Measurements from ENCODE around the gene NPR3. TPM values are rescaled to one million over a fixed set of nuclear protein-coding genes. Genes with fewer than 3 reads are reported as not detected.

NPR3 gene
- total and polyA plus RNA-seq, 8 donors: 16.5 to 48.2 (median 37.0) TPM

- intact Hi-C loops (cut with DNase I): no loop called here
- Histone ChIP-seq H3K9me3 (no peaks in the 10 kb centered on the region), H3K4me1 (no peaks in the 10 kb centered on the region), H3K27ac (no peak overlapping the region), H3K27me3 (no peaks in the 10 kb centered on the region), H3K4me3 (no peak overlapping the region), H3K36me3 (no peaks in the 10 kb centered on the region)
- TF ChIP-seq, protein P1, sequence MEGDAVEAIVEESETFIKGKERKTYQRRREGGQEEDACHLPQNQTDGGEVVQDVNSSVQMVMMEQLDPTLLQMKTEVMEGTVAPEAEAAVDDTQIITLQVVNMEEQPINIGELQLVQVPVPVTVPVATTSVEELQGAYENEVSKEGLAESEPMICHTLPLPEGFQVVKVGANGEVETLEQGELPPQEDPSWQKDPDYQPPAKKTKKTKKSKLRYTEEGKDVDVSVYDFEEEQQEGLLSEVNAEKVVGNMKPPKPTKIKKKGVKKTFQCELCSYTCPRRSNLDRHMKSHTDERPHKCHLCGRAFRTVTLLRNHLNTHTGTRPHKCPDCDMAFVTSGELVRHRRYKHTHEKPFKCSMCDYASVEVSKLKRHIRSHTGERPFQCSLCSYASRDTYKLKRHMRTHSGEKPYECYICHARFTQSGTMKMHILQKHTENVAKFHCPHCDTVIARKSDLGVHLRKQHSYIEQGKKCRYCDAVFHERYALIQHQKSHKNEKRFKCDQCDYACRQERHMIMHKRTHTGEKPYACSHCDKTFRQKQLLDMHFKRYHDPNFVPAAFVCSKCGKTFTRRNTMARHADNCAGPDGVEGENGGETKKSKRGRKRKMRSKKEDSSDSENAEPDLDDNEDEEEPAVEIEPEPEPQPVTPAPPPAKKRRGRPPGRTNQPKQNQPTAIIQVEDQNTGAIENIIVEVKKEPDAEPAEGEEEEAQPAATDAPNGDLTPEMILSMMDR (IDR thresholded peaks at IDR 0.05): no peak
- no peak for DNase-seq
- no peak for ATAC-seq
These were observed 23.8 kb downstream of the NPR3 start for GRCh38 chr5:32734827-32735378.

DNA sequence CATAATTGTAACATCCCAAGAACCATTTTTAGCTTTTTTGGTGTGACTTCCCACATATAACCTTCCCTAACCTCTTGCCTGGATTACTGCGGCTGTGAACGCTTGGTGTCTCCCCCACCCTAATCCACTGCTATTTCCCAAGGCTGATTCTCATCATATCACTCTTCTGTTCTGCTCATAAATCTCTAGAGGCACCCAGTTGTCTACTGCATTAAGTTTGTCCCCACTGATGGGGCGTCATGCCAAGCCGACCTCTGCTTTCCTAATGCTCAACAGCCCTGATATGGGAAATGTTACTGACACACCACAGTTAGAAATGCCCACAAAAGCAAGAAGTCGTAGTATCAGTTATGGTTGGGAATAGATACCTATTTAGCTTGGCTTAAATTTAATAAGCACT, 24.4 kb downstream of the NPR3 start:
- intact Hi-C loops (cut with DNase I): no loop called here
- no peaks in the 10 kb centered on the region for H3K36me3 ChIP-seq
- no peak overlapping the region for H3K4me3 ChIP-seq
- ATAC-seq: no peak
- DNase-seq: no peak
- no peaks in the 10 kb centered on the region for H3K4me1 ChIP-seq
- H3K27ac ChIP-seq: no peak overlapping the region
- no peaks in the 10 kb centered on the region for H3K27me3 ChIP-seq
- TF ChIP-seq, protein P1 (IDR thresholded peaks at IDR 0.05): no peak
- H3K9me3 ChIP-seq: no peaks in the 10 kb centered on the region

DNA sequence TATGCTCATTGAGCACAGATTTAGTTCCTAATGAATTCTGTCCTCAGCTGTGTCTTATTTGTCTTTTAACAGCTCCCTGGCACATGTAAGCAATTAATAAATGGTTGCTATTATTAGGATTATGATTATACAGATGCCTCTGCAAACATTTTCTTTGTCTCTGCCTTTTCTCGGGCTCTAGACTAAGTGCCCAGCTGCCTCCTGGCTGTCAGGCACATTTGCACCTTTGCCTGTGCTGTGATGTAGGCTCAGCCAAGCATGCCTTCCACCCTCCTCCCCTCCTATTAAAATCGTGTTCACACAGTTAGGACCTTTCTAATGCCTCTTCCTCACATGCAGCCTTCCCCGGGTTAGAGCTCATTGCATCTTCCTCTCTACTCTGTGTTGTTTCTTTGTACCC, 25.7 kb downstream of the NPR3 start:
- DNase-seq: no peak
- no peak overlapping the region for H3K27ac ChIP-seq
- no peaks in the 10 kb centered on the region for H3K4me1 ChIP-seq
- no peaks in the 10 kb centered on the region for H3K36me3 ChIP-seq
- no peak overlapping the region for H3K4me3 ChIP-seq
- no peaks in the 10 kb centered on the region for H3K9me3 ChIP-seq
- H3K27me3 ChIP-seq: no peaks in the 10 kb centered on the region
- intact Hi-C loops (cut with DNase I): no loop called here
- TF ChIP-seq, protein P1 (IDR thresholded peaks at IDR 0.05): no peak
- ATAC-seq: no peak

- intact Hi-C loops (cut with DNase I): no loop called here
- Histone ChIP-seq H3K27me3 (no peaks in the 10 kb centered on the region), H3K27ac (no peak overlapping the region), H3K4me1 (no peaks in the 10 kb centered on the region), H3K4me3 (no peak overlapping the region), H3K36me3 (no peaks in the 10 kb centered on the region), H3K9me3 (no peaks in the 10 kb centered on the region)
- no peak for DNase-seq
- TF ChIP-seq, protein P1 (IDR thresholded peaks at IDR 0.05): no peak
- no peak for ATAC-seq
These were observed 29.5 kb downstream of the NPR3 start for GRCh38 chr5:32740651-32741050.

- Histone ChIP-seq H3K27ac (no peak overlapping the region), H3K36me3 (no peaks in the 10 kb centered on the region), H3K27me3 (no peaks in the 10 kb centered on the region), H3K4me3 (no peak overlapping the region), H3K9me3 (no peaks in the 10 kb centered on the region), H3K4me1 (no peaks in the 10 kb centered on the region)
- ATAC-seq: no peak
- TF ChIP-seq, protein P1 (IDR thresholded peaks at IDR 0.05): no peak
- intact Hi-C loops (cut with DNase I): no loop called here
- no peak for DNase-seq
These were observed 34.2 kb downstream of the NPR3 start for GRCh38 chr5:32745317-32745716.

All from left lung (tissue), 10 donors.